Spinal cord (tissue), 10 donors: Measurements from ENCODE around the gene C3orf70. TPM values are rescaled to one million over a fixed set of nuclear protein-coding genes. Genes with fewer than 3 reads are reported as not detected.
A peak's percentile ranks its signal among the peaks of the same experiment; 100 is the strongest.

ENCODE experiments used
- DNase-seq, 6 donors: peaks; one replicate each; pipeline versions ENCODE4 v3.0.0 to v3.0.0-alpha.2; 2013 to 2015; ENCODE audit warnings: low spot score in 6 of 6, low read depth in 4 of 6
- H3K27ac ChIP-seq: one replicate; pipeline ENCODE4 v1.5.1; 2013; ENCODE audit warnings: low read depth, low read length, control low read depth
- H3K27me3 ChIP-seq: one replicate; pipeline ENCODE4 v1.6.1; 2013; ENCODE audit warnings: low read length; ENCODE audit not compliant: control insufficient read depth, insufficient read depth
- H3K36me3 ChIP-seq: one replicate; pipeline ENCODE4 v1.6.1; 2013; ENCODE audit warnings: low read length; ENCODE audit not compliant: control insufficient read depth, insufficient read depth
- H3K4me1 ChIP-seq: one replicate; pipeline ENCODE4 v1.6.1; 2013; ENCODE audit warnings: low read length; ENCODE audit not compliant: control insufficient read depth, insufficient read depth
- H3K4me3 ChIP-seq: one replicate; pipeline ENCODE4 v1.5.1; 2013; ENCODE audit warnings: low read depth, low read length, control low read depth
- H3K9me3 ChIP-seq: one replicate; pipeline ENCODE4 v1.6.1; 2013; ENCODE audit warnings: low read length; ENCODE audit not compliant: control insufficient read depth, insufficient read depth
- whole genome bisulfite sequencing: methylation state at CpG from one replicate; pipeline ENCODE4 v1.1.5; 2013; ENCODE audit warnings: missing lambda C conversion rate; ENCODE audit not compliant: insufficient coverage; 5-methylcytosine and 5-hydroxymethylcytosine counted together
- polyA plus RNA-seq, 2 donors: library from polyadenylated mRNA; unstranded; fragments of 120-200 nt; gene quantifications; one replicate each; pipeline ENCODE4 v1.2.1, GENCODE V29; 2013; ENCODE audit not compliant: insufficient read length in 2 of 2
- total RNA-seq, 2 donors: library from RNA; depleted of rRNA in 1 of 2; stranded (reverse); fragments of 120-200 nt in 1 of 2; fragments of >200 nt in 1 of 2; gene quantifications; one replicate each; pipeline versions ENCODE4 v1.2.3 to v1.2.4, GENCODE V29; 2013 to 2014
- donor health status: healthy.

Gene C3orf70
- total and polyA plus RNA-seq, 4 donors: 26.4 to 55.0 (median 40.7) TPM

DNA sequence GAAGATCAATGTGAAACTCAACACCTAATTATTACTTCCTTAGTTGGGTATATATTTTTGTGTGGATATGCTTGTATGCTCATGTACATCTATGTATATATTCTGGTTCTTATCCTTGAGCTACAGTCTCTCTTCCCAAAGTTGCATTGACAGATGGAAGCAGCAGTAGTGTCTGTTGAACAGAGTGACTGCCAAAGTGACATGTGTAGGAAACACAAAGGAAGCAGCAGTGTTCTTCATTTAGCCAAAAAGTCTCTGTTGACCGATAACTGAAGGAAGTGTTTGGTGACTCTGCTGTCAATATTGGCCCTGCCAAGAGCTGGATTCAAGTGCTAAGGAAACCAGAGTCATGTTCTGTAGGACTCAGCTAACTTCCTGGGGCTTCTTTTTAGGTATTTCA is 123.8 kb downstream of the C3orf70 start:
- no peaks in the 10 kb centered on the region for H3K4me1 ChIP-seq
- H3K36me3 ChIP-seq: peaks cover 2% of the 10 kb centered on the region
- no peak overlapping the region for H3K4me3 ChIP-seq
- WGBS: 75% methylated on average over 1 of the region's 1 CpG
- no peak overlapping the region for H3K27ac ChIP-seq
- peak in 1 of 6 donors; percentile 90 for DNase-seq
- H3K9me3 ChIP-seq: no peaks in the 10 kb centered on the region
- H3K27me3 ChIP-seq: no peaks in the 10 kb centered on the region

DNA sequence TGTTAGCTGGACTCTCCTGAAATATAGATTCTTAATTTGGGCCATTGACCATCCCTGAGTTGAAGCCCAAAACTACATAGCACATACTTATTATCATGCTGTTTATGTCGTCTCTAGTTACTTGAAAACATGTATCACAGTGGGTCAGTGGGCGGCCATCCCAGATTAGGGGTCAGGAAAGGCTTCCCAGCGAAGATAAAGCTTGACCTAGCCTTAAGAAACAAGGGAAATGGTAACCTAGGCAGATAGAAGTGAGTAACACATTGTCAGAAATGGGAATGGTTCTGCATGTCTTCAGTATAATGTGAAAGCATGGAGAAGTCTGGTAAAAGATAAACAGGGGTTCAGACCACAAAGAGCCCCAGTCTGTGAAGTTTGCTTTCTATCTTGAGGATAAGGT is 124.7 kb downstream of the C3orf70 start:
- WGBS: 93% methylated on average over 3 of the region's 3 CpGs

More for the DNA sequence above, 124.7 kb downstream of the C3orf70 start:
- H3K4me3 ChIP-seq: no peak overlapping the region
- no peaks in the 10 kb centered on the region for H3K9me3 ChIP-seq
- peaks cover 2% of the 10 kb centered on the region for H3K36me3 ChIP-seq
- H3K4me1 ChIP-seq: no peaks in the 10 kb centered on the region
- H3K27ac ChIP-seq: no peak overlapping the region
- H3K27me3 ChIP-seq: no peaks in the 10 kb centered on the region
- DNase-seq: no peak

Other genes with a start within 250 kb of the C3orf70 start
- gene EHHADH, start 101.0 kb upstream of the C3orf70 start, total RNA-seq: 1 to 10 TPM; 3.8 to 4.6 TPM
- 1 to 10 TPM; 4.1 to 4.7 TPM for gene EHHADH, start 101.0 kb upstream of the C3orf70 start, polyA plus RNA-seq
- 10 to 100 TPM; 35.3 to 39.8 TPM for gene MAP3K13, start 210.1 kb upstream of the C3orf70 start, total RNA-seq
- gene MAP3K13, start 210.1 kb upstream of the C3orf70 start, polyA plus RNA-seq: 10 to 100 TPM; 43.6 to 56.3 TPM